CD14-positive monocyte (primary cell): ENCODE results near the gene ARHGAP30. TPM values are rescaled to one million over a fixed set of nuclear protein-coding genes. Genes with fewer than 3 reads are reported as not detected.

Experiments
- DNase-seq, 3 donors: peaks; one replicate each; pipeline ENCODE4 v3.0.0-alpha.2; 2011 to 2022
- H2AFZ ChIP-seq: 2 replicates; pipeline ENCODE4 v1.6.0; 2012; ENCODE audit warnings: mild to moderate bottlenecking, low read depth, low read length, inconsistent platforms; ENCODE audit not compliant: insufficient read depth, poor library complexity, severe bottlenecking
- H3K27ac ChIP-seq, 2 donors: 1 replicate in 1 of 2; 2 replicates in 1 of 2; pipeline ENCODE4 v1.5.1; 2012 to 2013; ENCODE audit warnings: low read length in 2 of 2, control low read depth in 1 of 2, inconsistent platforms in 1 of 2, low read depth in 1 of 2, mild to moderate bottlenecking in 1 of 2
- H3K27me3 ChIP-seq, 2 donors: one replicate each; pipeline versions ENCODE4 v1.6.0 to v1.6.1; 2011 to 2013; ENCODE audit warnings: low read length in 2 of 2; ENCODE audit not compliant: control insufficient read depth in 2 of 2, insufficient read depth in 2 of 2
- H3K36me3 ChIP-seq, 2 donors: replicated peaks in 1 of 2; 1 replicate in 1 of 2; 2 replicates in 1 of 2; pipeline versions ENCODE4 v1.5.1 to v1.6.1; 2012 to 2013; ENCODE audit warnings: low read length in 2 of 2, control low read depth in 1 of 2, inconsistent platforms in 1 of 2, mild to moderate bottlenecking in 1 of 2; ENCODE audit not compliant: insufficient read depth in 2 of 2, control insufficient read depth in 1 of 2
- H3K4me1 ChIP-seq, 2 donors: 1 replicate in 1 of 2; 2 replicates in 1 of 2; pipeline versions ENCODE4 v1.5.1 to v1.6.1; 2012 to 2013; ENCODE audit warnings: low read length in 2 of 2, control low read depth in 1 of 2, inconsistent platforms in 1 of 2, mild to moderate bottlenecking in 1 of 2, moderate library complexity in 1 of 2; ENCODE audit not compliant: insufficient read depth in 2 of 2, control insufficient read depth in 1 of 2
- H3K4me2 ChIP-seq: replicated peaks from 2 replicates; pipeline ENCODE3; 2012; ENCODE audit warnings: low read length, moderate library complexity, mild to moderate bottlenecking; ENCODE audit not compliant: poor library complexity, severe bottlenecking; ENCODE audit errors: extremely low read depth
- H3K4me3 ChIP-seq, 3 experiments: fragments of 200-600 bp in 1 of 3; sonication (generic) in 1 of 3; replicated peaks in 1 of 3; 1 replicate in 2 of 3; 2 replicates in 1 of 3; pipeline ENCODE4 v1.5.1; 2011 to 2013; ENCODE audit warnings: low read length in 3 of 3, mild to moderate bottlenecking in 3 of 3, control low read depth in 2 of 3, low read depth in 2 of 3, inconsistent platforms in 1 of 3, moderate library complexity in 1 of 3
- H3K79me2 ChIP-seq: 2 replicates; pipeline ENCODE4 v1.6.0; 2012; ENCODE audit warnings: mild to moderate bottlenecking, control low read depth, inconsistent platforms, low read length, moderate library complexity; ENCODE audit not compliant: insufficient read depth
- H3K9ac ChIP-seq: 2 replicates; pipeline ENCODE4 v1.6.0; 2017; ENCODE audit warnings: low read length, mild to moderate bottlenecking; ENCODE audit not compliant: insufficient read depth, poor library complexity, severe bottlenecking
- H3K9me3 ChIP-seq, 2 donors: replicated peaks in 1 of 2; 1 replicate in 1 of 2; 2 replicates in 1 of 2; pipeline versions ENCODE4 v1.5.1 to v1.6.1; 2012 to 2013; ENCODE audit warnings: low read length in 2 of 2, control low read depth in 1 of 2; ENCODE audit not compliant: control insufficient read depth in 1 of 2, insufficient read depth in 1 of 2
- H4K20me1 ChIP-seq: 2 replicates; pipeline ENCODE4 v1.6.0; 2012; ENCODE audit warnings: mild to moderate bottlenecking, low read length, control low read depth, moderate library complexity; ENCODE audit not compliant: insufficient read depth
- H3K27ac Mint-ChIP-seq, 7 donors: one replicate each; pipeline ENCODE4 v1.8.0; 2020; ENCODE audit warnings: mild to moderate bottlenecking in 7 of 7, mixed read lengths in 7 of 7, moderate library complexity in 6 of 7, inconsistent platforms in 2 of 7
- H3K27me3 Mint-ChIP-seq, 3 donors: one replicate each; pipeline ENCODE4 v1.8.0; 2021 to 2022; ENCODE audit warnings: low read depth in 3 of 3, mild to moderate bottlenecking in 3 of 3, mixed read lengths in 3 of 3, moderate library complexity in 3 of 3, inconsistent platforms in 1 of 3
- H3K36me3 Mint-ChIP-seq, 2 donors: one replicate each; pipeline ENCODE4 v1.8.0; 2020; ENCODE audit warnings: mixed read lengths in 2 of 2, inconsistent platforms in 1 of 2, mild to moderate bottlenecking in 1 of 2
- H3K4me1 Mint-ChIP-seq: one replicate; pipeline ENCODE4 v1.8.0; 2020; ENCODE audit warnings: mild to moderate bottlenecking, mixed read lengths
- H3K4me3 Mint-ChIP-seq, 2 donors: one replicate each; pipeline ENCODE4 v1.8.0; 2020; ENCODE audit warnings: mild to moderate bottlenecking in 2 of 2, mixed read lengths in 2 of 2, moderate library complexity in 1 of 2
- H3K9me3 Mint-ChIP-seq, 7 donors: one replicate each; pipeline ENCODE4 v1.8.0; 2020 to 2022; ENCODE audit warnings: mixed read lengths in 7 of 7, mild to moderate bottlenecking in 6 of 7, moderate library complexity in 6 of 7, inconsistent platforms in 2 of 7
- WGBS: methylation state at CpG from one replicate; pipeline ENCODE4 v1.1.5; 2013; ENCODE audit warnings: missing lambda C conversion rate; ENCODE audit not compliant: insufficient coverage; 5-methylcytosine and 5-hydroxymethylcytosine counted together
- intact Hi-C, 2 donors: fragments of 100-400 bp; cut with micrococcal nuclease; formaldehyde crosslinking; loops; one replicate each; pipeline versions ENCODE4 v1.15.0 to v1.15.1; 2023
- polyA plus RNA-seq, 3 donors: library from polyadenylated mRNA; depleted of rRNA in 1 of 3; unstranded in 2 of 3; stranded (reverse) in 1 of 3; fragments of 300-500 nt in 2 of 3; fragments of >200 nt in 1 of 3; fragmentation: Illumina TruSeq in 2 of 3; gene quantifications; 1 replicate in 2 of 3; 2 replicates in 1 of 3; pipeline ENCODE4 v1.2.3, GENCODE V29; 2012 to 2021
- TF ChIP-seq, protein P1 (sequence below): fragments of 200-600 bp; IDR thresholded peaks from one replicate; pipeline ENCODE4 v1.8.0; 2022; ENCODE audit warnings: antibody characterized with exemption, mild to moderate bottlenecking

ARHGAP30 gene
- polyA plus RNA-seq, 3 donors: 101 to 140 (median 129) TPM

DNA sequence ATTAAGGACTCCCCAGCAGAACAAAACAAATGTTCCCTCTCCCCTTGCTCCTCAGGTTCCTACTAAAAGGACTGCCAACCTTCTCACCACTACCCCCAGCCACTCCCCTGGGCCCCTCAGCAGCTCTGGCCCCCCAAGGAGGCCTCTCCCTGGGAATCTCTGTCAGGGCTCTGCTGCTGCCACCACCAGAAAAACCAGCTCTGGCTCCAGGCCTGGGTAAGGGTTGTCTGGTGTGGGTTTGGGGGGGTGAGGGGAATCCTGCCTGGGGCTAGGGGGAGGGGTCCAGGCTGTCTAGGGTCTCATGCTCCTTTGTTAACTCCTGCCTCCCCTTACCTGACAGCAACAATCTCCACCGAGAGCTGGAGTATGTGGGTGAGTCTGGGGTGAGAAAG is 14.9 kb upstream of the ARHGAP30 start:
- Mint-ChIP-seq H3K27me3 (peaks cover 0 to 3% (median 1%) of the 10 kb centered on the region in 3 donors), H3K36me3 (peaks cover 7 to 15% of the 10 kb centered on the region in 2 donors), H3K27ac (peak overlapping the region in 6 of 7 donors; percentile 95 to 98 (median 96)), H3K9me3 (no peaks in the 10 kb centered on the region), H3K4me3 (no peak overlapping the region), H3K4me1 (peaks cover 77% of the 10 kb centered on the region)
- DNase-seq: no peak
- H3K4me3 ChIP-seq: no peak overlapping the region
- no peaks in the 10 kb centered on the region for H3K27me3 ChIP-seq
- H3K9ac ChIP-seq: no peak overlapping the region
- H2AFZ ChIP-seq: no peak overlapping the region
- H3K36me3 ChIP-seq: no peaks in the 10 kb centered on the region
- intact Hi-C loops: no loop called here
- no peaks in the 10 kb centered on the region for H4K20me1 ChIP-seq
- no peak overlapping the region for H3K4me2 ChIP-seq
- H3K27ac ChIP-seq: no peak overlapping the region
- H3K4me1 ChIP-seq: peaks cover 61 to 70% of the 10 kb centered on the region in 2 donors
- no peaks in the 10 kb centered on the region for H3K79me2 ChIP-seq
- TF ChIP-seq, protein P1, sequence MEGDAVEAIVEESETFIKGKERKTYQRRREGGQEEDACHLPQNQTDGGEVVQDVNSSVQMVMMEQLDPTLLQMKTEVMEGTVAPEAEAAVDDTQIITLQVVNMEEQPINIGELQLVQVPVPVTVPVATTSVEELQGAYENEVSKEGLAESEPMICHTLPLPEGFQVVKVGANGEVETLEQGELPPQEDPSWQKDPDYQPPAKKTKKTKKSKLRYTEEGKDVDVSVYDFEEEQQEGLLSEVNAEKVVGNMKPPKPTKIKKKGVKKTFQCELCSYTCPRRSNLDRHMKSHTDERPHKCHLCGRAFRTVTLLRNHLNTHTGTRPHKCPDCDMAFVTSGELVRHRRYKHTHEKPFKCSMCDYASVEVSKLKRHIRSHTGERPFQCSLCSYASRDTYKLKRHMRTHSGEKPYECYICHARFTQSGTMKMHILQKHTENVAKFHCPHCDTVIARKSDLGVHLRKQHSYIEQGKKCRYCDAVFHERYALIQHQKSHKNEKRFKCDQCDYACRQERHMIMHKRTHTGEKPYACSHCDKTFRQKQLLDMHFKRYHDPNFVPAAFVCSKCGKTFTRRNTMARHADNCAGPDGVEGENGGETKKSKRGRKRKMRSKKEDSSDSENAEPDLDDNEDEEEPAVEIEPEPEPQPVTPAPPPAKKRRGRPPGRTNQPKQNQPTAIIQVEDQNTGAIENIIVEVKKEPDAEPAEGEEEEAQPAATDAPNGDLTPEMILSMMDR: no peak
- no peaks in the 10 kb centered on the region for H3K9me3 ChIP-seq
- WGBS: no CpG with 5 or more reads among the region's 1 CpG

DNA sequence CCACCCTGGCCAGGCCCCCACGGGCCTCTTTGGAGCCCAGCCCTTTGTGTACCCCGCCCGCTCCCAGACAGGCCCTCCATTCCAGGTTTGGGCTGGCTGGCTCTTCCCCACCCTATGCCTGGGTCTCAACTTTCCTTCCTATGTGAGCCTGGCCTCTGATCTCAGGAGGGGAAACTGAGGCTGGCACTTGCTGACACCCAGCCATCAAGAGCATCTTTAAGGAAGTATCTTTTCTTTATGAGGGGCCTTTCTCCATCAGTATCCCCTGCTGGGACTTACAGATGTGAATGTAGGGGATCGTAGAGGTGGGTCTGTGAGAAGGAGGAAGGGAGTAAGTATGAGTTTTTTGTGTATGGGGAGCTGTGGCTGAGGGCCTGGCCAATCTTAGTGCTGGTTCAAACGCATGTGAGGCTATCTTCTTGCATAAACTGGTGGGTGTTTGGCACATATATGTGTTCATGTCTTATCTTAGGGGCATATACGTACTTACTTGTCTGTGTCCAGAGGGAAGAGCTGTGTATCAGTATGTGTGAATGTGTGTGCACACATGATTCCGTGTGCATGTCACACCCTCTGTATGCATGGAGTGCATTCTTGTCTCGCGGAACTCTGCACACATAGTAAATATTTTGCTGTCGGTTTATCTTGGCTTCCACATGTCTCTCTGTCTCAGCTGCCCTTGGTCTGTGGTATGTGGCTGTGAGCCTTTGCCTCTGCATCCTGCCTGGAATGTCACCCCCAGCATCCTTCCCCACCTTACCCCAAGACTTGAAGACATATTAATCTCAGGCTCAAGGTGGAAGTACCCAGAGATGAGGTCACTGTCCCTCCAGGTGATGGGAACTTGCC is 14.3 kb upstream of the ARHGAP30 start:
- TF ChIP-seq, protein P1: no peak
- DNase-seq: peak in 1 of 3 donors; percentile 21
- intact Hi-C loops: loop anchor here in 1 of 2 donors (1.0 to 2.0 kb wide), 2 partner anchors 12 to 13 kb away; no protein-coding TSS in a partner anchor
- no peaks in the 10 kb centered on the region for H3K79me2 ChIP-seq
- H3K4me2 ChIP-seq: peak overlapping the region; percentile 29
- H3K36me3 ChIP-seq: no peaks in the 10 kb centered on the region
- peak overlapping the region; percentile 49 for H3K9ac ChIP-seq
- peak overlapping the region; percentile 62 to 89 for H3K27ac ChIP-seq
- no peaks in the 10 kb centered on the region for H4K20me1 ChIP-seq
- peak overlapping the region; percentile 27 to 57 for H3K4me3 Mint-ChIP-seq
- WGBS: 40% methylated on average over 6 of the region's 10 CpGs
- peaks cover 77% of the 10 kb centered on the region for H3K4me1 Mint-ChIP-seq
- peaks cover 7 to 15% of the 10 kb centered on the region in 2 donors for H3K36me3 Mint-ChIP-seq
- H3K9me3 ChIP-seq: no peaks in the 10 kb centered on the region
- peaks cover 0 to 3% (median 1%) of the 10 kb centered on the region in 3 donors for H3K27me3 Mint-ChIP-seq
- H3K4me3 ChIP-seq: no peak overlapping the region
- H3K9me3 Mint-ChIP-seq: no peaks in the 10 kb centered on the region
- H2AFZ ChIP-seq: peak overlapping the region; percentile 26
- peak overlapping the region; percentile 90 to 98 (median 96) for H3K27ac Mint-ChIP-seq
- H3K27me3 ChIP-seq: no peaks in the 10 kb centered on the region
- peaks cover 55 to 68% of the 10 kb centered on the region in 2 donors for H3K4me1 ChIP-seq
